Progenitor cell of endocrine pancreas (in vitro differentiated cells): ENCODE results near the gene CUEDC1. TPM values are rescaled to one million over a fixed set of nuclear protein-coding genes. Genes with fewer than 3 reads are reported as not detected.

ENCODE experiments used
- DNase-seq: peaks from one replicate; pipeline ENCODE4 v3.0.0; 2021; ENCODE audit warnings: low spot score; ENCODE audit not compliant: unreplicated experiment
- H3K27ac Mint-ChIP-seq: 2 replicates; pipeline ENCODE4 v1.8.0; 2021; ENCODE audit warnings: mild to moderate bottlenecking, moderate library complexity, mixed read lengths
- H3K27me3 Mint-ChIP-seq: 2 replicates; pipeline ENCODE4 v1.8.0; 2021; ENCODE audit warnings: mixed read lengths
- H3K36me3 Mint-ChIP-seq: 2 replicates; pipeline ENCODE4 v1.8.0; 2022; ENCODE audit warnings: mixed read lengths; ENCODE audit not compliant: insufficient read depth
- H3K4me1 Mint-ChIP-seq: 2 replicates; pipeline ENCODE4 v1.8.0; 2021; ENCODE audit warnings: low read depth, mixed read lengths
- H3K4me3 Mint-ChIP-seq: 2 replicates; pipeline ENCODE4 v1.8.0; 2021; ENCODE audit warnings: low read depth, mild to moderate bottlenecking, moderate library complexity, mixed read lengths
- H3K9me3 Mint-ChIP-seq: 2 replicates; pipeline ENCODE4 v1.8.0; 2021; ENCODE audit warnings: low read depth, mixed read lengths
- total RNA-seq: library from RNA; stranded (reverse); gene quantifications from 2 replicates; pipeline ENCODE4 v1.2.1, GENCODE V29; 2021
- TF ChIP-seq, protein P1 (sequence below): fragments of 200-600 bp; sonication (generic); IDR thresholded peaks from one replicate; pipeline ENCODE4 v1.5.0; 2021; ENCODE audit warnings: antibody characterized with exemption, mild to moderate bottlenecking; ENCODE audit not compliant: unreplicated experiment

Gene CUEDC1
- total RNA-seq, 1 donor from 2014 or later, result 30.8 TPM

DNA sequence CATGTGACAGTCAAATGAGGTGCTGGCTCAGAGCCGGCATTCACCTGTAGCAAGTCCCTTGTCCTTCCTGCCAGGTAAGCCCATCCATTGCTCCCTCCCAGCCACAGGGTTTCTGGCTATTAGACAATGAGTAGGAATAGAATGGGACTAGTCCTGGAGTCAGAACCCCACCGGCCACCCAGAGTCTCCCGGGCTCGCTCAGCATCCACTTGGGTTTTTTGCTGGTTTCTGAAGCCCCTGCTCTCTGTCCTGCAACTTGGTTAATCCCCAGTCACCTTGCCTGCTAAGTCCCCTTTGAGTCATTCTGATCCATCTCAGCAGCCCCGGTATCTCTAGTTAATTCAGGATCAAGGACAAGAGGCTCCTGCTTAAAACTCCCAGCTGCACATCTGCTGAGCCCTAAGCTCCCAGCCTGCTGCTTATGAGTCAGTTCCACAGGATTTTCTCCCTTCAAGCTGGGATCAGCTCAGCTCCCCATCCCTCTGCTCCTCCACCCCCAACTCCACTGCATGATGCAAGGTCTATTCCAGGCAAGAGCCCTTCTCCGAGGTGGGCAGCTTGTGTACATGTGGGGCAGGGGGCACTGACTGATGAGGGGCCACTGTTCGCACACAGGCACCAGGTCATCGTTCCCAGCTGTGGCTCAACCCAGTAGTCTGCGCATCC, 85.5 kb downstream of the CUEDC1 start:
- H3K36me3 Mint-ChIP-seq, result peaks cover 21% of the 10 kb centered on the region
- no peaks in the 10 kb centered on the region for H3K9me3 Mint-ChIP-seq
- no peak for DNase-seq
- peaks cover 8% of the 10 kb centered on the region for H3K27me3 Mint-ChIP-seq
- TF ChIP-seq, protein P1, sequence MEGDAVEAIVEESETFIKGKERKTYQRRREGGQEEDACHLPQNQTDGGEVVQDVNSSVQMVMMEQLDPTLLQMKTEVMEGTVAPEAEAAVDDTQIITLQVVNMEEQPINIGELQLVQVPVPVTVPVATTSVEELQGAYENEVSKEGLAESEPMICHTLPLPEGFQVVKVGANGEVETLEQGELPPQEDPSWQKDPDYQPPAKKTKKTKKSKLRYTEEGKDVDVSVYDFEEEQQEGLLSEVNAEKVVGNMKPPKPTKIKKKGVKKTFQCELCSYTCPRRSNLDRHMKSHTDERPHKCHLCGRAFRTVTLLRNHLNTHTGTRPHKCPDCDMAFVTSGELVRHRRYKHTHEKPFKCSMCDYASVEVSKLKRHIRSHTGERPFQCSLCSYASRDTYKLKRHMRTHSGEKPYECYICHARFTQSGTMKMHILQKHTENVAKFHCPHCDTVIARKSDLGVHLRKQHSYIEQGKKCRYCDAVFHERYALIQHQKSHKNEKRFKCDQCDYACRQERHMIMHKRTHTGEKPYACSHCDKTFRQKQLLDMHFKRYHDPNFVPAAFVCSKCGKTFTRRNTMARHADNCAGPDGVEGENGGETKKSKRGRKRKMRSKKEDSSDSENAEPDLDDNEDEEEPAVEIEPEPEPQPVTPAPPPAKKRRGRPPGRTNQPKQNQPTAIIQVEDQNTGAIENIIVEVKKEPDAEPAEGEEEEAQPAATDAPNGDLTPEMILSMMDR, result no peak
- H3K4me3 Mint-ChIP-seq, result no peak overlapping the region
- H3K4me1 Mint-ChIP-seq, result peaks cover 4% of the 10 kb centered on the region
- H3K27ac Mint-ChIP-seq, result no peak overlapping the region

DNA sequence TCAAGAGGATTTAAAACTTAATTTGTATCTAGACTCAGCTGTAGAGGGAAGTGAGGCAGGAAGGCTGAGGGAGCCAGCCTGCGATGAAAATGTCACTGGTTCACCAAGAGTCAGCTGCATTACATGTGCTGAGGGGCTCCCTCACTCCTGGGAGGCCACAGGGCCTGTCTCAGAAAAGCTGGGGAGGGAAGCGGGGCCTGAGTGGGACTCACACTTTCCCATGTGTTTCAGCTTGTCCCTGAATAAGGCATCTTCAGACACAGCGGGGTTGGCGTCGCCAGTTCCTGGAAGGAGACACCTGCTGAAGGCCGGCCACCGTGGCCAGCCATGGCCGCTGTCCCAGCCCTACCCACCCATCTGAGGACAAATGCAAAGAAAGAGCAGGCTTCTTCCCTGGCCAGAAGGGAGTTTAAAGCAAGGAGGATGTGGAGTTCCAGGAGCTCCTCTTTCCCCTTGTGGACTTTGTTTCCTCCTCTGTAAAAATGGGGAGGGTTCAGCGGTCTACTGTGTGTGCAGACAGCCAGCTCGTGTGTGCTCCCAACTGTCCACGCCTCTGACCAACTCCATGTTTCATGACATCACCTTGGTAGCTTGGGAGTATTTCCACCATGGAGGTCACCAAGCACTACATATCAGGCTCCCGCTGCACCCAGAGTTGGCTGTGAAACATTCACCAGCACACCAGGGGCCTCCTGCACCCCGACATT, 86.1 kb downstream of the CUEDC1 start:
- H3K27ac Mint-ChIP-seq, result peak overlapping the region; percentile 4
- DNase-seq, result no peak
- peaks cover 25% of the 10 kb centered on the region for H3K36me3 Mint-ChIP-seq
- H3K9me3 Mint-ChIP-seq, result no peaks in the 10 kb centered on the region
- peaks cover 2% of the 10 kb centered on the region for H3K4me1 Mint-ChIP-seq
- no peak overlapping the region for H3K4me3 Mint-ChIP-seq
- H3K27me3 Mint-ChIP-seq, result peaks cover 15% of the 10 kb centered on the region
- TF ChIP-seq, protein P1, result no peak

- Mint-ChIP-seq H3K27ac (peak overlapping the region; percentile 4), H3K36me3 (peaks cover 25% of the 10 kb centered on the region), H3K4me1 (peaks cover 2% of the 10 kb centered on the region), H3K9me3 (no peaks in the 10 kb centered on the region), H3K4me3 (no peak overlapping the region), H3K27me3 (peaks cover 23% of the 10 kb centered on the region)
- TF ChIP-seq, protein P1, result peak; percentile 31
- DNase-seq, result no peak
These were observed 87.0 kb downstream of the CUEDC1 start for GRCh38 chr17:57868007-57868909.

GRCh38 chr17:57867126-57867525, 88.1 kb downstream of the CUEDC1 start:
- TF ChIP-seq, protein P1, result no peak
- Mint-ChIP-seq H3K27me3 (peaks cover 33% of the 10 kb centered on the region), H3K27ac (no peak overlapping the region), H3K9me3 (no peaks in the 10 kb centered on the region), H3K4me3 (no peak overlapping the region), H3K36me3 (peaks cover 22% of the 10 kb centered on the region), H3K4me1 (peaks cover 2% of the 10 kb centered on the region)
- DNase-seq, result no peak

GRCh38 chr17:57866723-57867122, 88.5 kb downstream of the CUEDC1 start:
- TF ChIP-seq, protein P1, result no peak
- Mint-ChIP-seq H3K36me3 (peaks cover 20% of the 10 kb centered on the region), H3K27me3 (peaks cover 35% of the 10 kb centered on the region), H3K4me3 (no peak overlapping the region), H3K27ac (no peak overlapping the region), H3K4me1 (no peaks in the 10 kb centered on the region), H3K9me3 (no peaks in the 10 kb centered on the region)
- no peak for DNase-seq
